Stimulated activated CD4-positive, alpha-beta T cell treated with anti-CD3 and anti-CD28 coated beads, Interleukin-15, amount 100 ng/mL, for 1 hour (primary cell): ENCODE data around the gene CCZ1.
"Not testable (repeated sequence)": the region's sequence is repeated elsewhere in the genome, so short reads cannot be mapped to it uniquely, and the experiment has no call there.

Experiments
- DNase-seq, 2 donors: peaks; one replicate each; pipeline ENCODE4 v3.0.0-alpha.2; 2020; ENCODE audit warnings: low read depth in 1 of 2, low spot score in 1 of 2

Gene CCZ1

DNA sequence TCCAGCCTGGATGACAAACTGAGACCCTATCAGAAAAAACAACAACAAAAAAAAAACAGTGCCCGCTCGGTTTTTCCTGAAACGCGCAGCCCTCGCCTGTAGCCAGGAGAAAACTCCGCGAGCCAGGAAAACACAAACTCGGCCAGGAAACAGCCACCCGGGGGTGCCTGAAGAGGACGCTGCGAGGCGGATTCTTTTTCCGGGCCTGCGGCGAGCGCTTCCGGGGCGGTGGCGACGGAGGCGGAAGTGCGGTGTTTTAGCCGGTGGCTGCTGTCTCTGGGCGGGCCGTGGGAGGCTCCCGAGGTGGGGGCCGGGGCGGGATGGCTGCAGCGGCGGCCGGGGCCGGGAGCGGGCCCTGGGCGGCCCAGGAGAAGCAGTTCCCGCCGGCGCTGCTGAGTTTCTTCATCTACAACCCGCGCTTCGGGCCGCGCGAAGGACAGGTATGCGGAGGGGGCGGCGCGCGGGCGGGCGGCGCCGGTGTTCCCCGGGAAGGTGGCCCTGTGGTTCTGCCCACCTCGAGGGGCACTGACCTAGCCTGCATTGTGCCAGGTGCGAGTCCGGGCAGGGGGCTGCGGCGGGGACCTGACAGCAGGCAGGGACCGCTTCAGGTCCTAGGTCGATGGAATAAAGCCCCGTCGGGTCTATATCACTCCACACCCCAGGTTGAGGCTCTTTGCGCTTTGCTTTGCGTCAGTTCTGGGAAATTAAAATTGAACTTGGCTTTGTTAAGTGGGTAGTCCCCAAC, at the start of gene CCZ1:
CCZ1 (plus strand) TSS at position 254 of the 745 bp plus-strand sequence; CDS start at position 321, 67 bp downstream.
- peak; percentile 20 to 69 for DNase-seq

DNA sequence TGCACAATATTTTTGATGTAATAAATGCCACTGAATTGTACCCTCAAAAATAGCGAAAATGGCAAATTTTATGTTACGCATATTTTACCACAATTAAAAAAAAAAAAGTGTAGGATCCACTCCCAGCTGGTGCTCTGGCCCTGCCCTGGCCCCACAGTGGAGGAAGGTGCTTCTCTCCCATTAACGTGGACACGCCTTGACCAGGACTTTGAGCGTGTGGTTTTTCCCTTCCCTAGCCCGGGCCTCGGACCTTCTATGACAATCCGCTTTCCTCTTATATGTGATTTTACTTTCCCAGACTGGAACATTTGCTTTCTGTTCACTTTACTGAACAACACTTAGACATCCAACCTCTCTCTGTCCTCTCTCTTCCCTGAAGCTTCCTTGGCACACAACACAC, 47.6 kb upstream of the CCZ1 start:
- no peak for DNase-seq

DNA sequence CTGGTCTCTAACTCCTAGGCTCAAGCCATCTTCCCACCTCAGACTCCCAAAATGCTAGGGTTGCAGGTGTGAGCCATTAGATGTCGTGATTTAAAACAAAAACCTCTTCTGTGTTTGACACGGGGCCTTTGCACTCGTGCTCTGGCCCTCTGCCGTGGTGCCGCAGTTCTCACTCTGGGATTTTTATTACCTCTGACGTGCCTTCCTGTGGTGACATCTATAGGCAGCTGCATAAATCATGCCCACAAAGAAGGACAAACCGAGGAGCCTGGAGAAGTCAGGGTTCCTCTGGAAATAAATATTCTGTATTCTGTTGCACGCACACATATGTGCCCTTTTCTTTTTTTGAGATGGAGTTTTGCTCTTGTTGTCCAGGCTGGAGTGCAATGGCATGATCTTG, 43.8 kb upstream of the CCZ1 start:
- no peak for DNase-seq

DNA sequence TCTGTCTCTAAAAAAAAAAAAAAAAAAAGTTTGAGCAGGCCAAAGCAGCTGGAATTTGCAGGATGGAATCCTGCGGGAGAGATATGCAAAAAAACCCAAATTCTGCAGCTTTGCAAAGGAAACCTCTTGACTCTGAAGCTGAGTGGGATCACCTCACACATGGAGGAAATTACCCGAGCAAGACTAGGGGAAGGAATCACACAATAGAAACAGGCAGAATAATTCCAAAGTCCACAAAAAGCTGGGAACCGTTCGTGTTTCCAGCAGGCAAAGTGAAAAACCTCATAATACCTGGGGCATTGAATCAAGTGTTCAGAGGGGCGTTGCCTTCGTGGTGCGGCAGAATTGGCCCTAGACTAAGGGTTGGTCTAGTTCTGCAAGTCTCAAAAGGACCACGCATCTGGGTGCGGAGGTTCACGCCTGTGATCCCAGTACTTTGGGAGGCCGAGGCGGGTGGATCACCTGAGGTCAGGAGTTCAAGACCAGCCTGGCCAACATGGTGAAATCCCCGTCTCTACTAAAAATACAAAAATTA, 41.4 kb upstream of the CCZ1 start:
- not testable (repeated sequence) for DNase-seq

DNA sequence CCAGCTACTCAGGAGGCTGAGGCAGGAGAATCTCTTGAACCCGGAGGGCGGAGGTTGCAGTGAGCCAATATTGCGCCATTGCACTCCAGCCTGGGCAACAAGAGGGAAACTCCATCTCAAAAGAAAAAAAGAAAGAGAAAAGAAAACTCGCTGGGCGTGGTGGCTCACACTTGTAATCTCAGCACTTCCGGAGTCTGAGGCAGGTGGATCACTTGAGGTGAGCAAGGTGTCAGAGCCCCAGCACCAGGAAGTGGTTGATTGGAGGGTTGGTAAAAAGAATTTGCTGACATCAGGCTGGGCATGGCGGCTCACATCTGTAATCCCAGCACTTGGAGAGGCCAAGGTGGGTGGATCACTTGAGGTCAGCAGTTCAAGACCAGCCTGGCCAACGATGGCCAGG, 40.0 kb upstream of the CCZ1 start:
- DNase-seq: not testable (repeated sequence)

DNA sequence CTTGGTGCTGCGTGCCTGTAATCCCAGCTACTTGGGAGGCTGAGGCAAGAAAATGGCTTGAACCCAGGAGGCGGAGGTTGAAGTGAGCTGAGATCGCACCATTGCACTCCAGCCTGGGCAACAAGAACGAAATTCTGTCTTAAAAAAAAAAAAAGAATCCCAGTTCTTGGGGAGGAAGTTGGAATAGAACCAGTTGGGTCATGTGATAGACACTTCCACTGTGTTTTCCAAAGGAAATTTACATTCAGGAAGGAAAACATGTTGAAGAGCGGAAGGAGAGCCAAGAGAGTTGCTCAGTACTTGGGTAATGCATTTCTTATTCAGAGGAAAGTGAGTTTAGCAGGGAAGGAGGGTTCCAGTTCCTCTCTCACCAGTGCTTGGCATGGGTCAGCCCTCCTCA, 37.3 kb upstream of the CCZ1 start:
- DNase-seq: not testable (repeated sequence)

DNA sequence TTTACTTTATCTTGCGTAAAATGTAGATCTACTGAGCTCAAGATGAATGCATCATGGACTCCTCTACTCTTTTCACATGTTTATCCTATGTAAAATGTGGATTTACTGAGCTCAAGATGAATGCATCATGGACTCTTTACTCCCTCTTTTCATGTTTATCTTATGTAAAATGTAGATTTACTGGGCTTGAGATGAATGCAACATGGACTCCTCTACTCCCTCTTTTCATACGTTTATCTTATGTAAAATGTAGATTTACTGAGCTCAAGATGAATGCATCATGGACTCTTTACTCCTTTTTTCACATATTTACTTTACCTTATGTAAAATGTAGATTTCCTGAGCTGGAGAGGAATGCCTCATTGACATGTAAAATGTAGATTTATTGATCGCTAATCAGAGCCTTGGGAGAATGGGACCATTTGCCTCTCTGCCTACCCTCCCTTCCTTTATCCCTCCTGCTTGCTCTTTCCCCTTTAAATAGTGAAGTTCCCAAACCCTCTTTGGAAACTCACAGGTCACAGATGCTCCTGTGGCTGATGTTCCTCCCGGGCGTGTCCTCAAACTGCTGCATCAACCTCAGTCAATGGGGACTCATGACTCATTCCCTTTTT, 35.7 kb upstream of the CCZ1 start:
- DNase-seq: not testable (repeated sequence)

DNA sequence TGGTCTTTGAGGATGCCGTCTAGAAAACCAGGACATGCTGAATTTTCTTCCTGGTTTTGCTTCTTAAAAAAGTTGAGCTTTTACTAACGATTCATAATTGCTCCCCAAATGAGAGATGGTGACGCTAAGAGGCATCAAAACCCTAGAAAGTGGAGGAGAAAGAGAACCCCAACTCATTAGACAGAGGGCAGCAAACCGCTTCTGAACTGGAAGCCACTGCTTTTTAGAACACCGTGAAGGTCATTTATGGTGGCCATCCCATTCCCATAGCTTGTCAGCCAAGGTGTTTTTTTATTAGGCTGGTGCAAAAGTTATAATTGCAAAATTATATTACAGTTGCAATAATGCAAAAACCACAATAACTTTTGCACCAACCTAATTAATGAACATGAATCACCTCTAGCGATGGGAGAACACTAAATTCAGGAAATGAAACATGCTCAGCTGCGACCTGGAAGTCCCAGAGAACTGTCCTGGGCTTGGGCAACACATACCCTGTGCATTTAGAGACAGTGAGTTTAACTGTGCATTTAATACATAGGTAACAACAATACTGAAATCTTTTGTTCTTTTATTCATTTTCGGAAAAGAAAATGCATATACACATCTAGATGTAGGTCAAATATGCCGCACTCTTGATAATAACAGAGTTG, 33.1 kb upstream of the CCZ1 start:
- not testable (repeated sequence) for DNase-seq

DNA sequence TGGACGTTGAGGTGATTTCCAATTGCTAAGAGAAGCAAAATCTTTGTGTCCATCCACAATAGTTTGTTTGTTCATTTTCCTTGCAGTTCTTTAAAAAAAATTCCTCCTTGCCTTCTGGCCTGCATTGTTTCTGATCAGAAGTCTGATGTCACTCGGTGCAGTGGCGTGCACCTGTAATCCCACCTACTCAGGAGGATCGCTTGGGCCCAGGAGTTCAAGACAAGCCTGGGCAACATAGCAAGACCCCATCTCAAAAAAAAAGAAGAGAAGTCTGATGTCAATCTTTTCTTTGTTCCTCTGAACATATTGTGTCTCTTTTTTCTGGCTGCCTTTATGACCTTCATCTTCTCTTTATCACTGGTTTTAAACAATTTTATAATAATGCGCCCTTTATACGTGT, 31.5 kb upstream of the CCZ1 start:
- no peak for DNase-seq

DNA sequence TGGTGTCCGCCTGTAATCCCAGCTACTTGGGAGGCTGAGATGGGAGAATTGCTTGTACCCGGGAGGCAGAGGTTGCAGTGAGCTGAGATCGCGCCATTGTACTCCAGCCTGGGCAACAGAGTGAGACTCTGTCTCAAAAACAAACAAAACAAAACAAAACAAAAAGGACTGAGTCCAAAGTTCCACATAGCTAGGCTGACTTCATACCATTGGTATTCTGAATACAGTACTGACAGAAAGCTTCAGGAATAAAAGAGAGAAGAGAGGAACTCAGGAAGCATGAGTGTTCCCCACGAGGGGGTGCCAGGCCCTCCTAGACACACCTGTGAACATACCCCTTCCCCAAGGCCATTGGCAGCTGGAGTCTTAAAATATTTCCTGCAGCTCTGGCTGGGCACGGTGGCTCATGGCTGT, 29.6 kb upstream of the CCZ1 start:
- not testable (repeated sequence) for DNase-seq

DNA sequence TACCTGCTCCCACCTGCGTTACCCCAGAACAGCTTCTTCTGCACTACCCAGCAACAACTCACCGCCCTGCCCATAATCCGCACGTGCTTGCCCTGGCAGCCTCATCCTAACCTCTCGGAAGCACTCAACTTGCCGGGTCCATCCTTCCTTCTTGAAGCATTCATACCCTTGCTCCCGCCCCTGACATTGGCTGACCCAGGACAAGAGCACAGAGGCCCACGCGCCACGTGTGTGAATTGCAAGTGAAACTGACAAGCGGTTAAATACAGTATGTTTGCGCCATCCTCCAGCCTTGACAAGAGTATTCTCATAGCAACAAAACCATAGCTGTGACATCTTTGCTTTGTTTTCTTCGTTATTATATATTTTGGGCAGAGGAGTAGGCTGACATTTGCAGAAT, 28.8 kb upstream of the CCZ1 start:
- DNase-seq: no peak

DNA sequence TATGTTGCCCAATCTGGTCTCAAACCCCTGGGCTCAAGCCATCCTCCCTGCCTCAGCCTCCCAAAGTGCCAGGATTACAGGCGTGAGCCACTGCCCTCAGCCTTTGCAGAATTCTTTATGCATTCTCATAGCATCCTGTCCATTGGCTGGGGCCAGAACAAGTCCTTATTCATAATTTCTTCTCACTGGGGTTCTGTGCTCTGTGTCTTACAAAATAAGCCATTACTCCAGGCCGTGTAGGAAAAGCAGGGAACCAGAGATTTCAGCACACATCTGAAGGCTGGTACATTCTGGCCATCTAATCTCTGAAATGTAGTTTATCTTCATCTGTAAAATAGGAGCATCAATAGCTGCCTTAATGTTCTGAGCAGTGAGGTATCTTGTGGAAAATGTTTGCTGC, 28.2 kb upstream of the CCZ1 start:
- DNase-seq: no peak

DNA sequence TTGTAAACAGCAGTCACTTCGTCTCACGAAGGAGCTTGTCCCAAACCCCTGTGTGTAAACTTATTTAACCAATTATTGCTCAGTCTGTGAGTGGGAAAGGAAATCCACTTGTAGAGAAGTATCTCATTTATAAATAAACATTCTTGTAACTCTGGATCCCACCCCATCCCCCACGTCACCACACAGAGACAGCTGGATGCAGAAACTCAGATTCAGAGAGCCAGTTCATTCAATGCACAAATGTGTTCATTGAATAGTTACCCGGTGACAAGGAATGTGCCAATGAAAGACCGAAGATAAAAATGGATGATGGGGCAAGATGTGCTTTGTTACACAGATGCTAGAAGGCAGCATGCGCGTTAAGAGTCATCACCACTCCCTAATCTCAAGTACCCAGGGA, 26.2 kb upstream of the CCZ1 start:
- DNase-seq: no peak

DNA sequence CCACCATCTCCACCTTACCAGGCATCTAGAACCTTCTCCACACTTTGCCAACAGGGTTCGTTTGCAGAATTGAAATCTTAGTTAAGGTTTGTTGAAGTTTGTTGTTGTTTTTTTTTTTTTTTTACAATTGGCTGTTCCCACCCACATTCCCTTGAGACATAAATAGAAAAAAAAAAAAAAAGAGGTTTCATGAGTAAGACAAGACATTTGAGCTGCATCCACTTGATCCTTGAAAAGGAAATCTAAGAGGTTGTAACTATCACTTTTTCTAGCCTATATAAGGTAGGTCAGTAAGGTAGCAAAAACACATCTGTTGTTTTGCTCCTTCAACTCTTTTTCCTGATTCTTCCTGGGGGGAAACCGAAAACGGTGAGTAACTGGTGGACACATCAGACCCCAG, 18.9 kb upstream of the CCZ1 start:
- DNase-seq: not testable (repeated sequence)

DNA sequence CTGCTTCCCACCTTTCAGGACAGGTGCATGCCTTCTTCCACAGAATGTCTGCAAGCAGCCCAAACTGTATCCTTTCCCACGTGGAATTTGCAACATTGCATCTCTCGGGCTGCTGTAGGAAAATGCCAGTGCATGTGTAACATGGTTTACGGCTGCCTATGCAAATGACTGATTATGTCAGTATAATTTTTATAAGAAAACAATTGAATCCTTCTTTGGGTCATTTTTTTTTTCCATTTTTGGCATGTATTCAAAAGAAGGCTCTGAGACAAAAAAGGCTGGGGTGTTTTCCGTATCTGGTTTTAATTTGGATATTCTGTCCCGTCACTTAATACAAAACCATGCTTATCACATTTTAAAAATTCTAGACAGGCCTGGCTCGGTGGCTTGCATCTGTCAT, 18.4 kb upstream of the CCZ1 start:
- DNase-seq: not testable (repeated sequence)

DNA sequence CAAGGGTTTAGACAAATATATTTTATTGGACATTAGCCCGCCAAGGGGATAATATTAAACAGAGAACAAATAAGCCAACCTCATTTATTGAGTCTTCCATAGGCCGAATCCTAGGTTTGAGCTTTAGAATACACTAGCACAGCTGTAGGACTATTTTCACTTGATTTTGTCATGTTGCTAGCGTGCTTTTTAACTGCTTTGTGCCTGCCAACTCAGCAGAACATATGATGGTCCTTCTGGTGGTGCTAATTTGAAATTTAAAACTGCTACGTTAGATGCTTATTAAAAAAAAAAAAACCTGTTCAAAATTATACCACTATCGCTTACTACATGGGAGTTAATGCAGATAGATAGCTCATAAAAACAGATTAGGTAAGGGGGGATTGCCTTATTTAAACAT, 14.1 kb upstream of the CCZ1 start:
- not testable (repeated sequence) for DNase-seq

DNA sequence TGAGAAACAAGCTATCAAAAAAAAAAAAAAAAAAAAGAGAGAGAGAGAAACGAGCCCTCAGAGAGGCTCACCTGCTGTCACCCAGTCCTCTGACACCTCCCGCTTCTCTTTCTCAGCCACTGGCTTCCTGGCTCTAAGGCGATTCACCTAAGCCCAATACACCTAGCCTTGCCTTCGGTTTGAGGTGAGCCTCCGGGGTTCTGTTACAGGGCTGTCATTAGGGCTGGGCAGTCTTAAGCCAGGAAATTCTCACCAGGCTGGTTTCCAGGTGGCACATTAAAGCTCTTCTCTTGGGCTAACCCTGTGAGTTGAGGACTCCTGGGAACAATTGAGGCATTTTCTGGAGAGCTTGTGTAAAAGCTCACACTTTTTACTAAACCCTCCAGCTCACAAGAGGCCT, 10.5 kb upstream of the CCZ1 start:
- not testable (repeated sequence) for DNase-seq

DNA sequence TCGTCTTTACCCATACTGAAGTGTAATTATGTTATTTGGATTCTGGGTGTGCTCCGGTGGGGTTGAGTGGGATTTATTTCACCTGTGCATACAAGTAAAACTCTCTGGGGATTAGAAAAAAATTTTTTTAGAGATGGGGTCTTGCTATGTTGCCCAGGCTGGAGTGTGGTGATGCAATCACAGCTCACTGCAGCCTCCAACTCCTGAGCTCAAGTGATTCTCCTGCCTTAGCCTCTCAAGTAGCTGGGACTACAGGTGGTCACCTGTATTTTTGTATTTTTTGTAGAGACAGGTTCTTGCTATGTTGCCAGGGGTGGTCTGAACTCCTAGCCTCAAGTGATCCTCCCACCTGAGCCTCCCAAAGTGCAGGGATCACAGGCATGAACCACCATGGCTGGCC, 8.3 kb upstream of the CCZ1 start:
- DNase-seq: not testable (repeated sequence)

DNA sequence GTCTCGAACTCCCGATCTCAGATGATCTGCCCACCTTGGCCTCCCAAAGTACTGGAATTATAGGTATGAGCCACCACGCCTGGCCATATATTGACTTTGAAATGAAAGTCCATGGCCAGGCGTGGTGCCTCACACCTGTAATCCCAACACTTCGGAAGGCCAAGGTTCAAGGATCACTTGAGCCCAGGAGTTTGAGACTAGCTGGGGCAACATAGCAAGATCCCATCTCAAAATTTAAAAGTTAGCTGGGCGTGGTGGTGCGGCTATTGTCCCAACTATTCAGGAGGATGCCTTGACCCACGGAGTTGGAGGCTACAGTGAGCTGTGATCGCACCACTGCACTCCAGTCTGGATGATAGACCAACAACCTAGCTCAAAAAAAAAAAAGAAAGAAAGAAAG, 6.0 kb upstream of the CCZ1 start:
- DNase-seq: no peak

DNA sequence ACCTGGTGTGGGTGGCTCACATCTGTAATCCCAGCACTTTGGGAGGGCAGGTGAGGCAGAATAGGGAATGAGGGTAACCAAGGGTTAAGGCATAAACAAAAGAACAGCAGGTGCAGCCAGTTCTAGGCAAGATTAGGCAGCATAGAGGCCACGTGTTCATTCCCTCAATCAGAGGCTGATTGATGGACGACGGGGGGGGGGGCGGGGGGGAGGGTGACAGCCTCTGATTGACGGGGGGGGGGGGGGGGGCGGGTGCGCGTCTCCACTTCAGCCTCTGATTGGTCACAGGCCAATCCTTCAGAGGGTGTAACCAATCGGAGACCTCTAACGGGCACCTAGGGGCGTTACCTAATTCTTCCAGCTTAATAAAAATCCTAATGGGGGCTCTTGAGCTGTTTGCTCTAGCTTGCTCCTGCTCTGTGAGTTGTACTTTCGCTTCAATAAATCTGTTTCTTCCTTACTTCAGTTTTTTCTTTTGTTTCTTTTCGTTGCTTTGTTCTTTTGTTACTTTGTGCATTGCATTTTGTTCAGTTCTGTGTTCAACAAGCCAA, 1.1 kb upstream of the CCZ1 start:
- not testable (repeated sequence) for DNase-seq

DNA sequence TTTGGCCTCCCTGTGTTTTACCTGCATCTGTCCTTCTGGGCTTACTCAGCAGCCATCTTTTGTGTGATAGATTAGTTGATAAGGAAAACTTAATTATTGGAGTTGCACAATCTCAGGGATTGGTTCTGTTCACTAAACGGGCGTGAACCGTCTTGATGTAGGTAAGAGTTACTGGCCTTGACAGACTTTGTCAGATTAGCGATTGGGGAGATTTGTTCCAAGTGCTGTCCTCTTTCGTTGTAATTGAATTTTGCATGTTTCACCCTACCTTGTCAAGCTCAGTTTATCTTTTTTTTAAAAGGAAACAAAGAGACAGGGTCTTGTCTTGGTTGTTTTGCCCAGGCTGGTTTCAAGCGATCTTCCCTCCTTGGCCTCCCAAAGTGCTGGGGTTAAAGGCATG, 4.5 kb downstream of the CCZ1 start:
- not testable (repeated sequence) for DNase-seq

DNA sequence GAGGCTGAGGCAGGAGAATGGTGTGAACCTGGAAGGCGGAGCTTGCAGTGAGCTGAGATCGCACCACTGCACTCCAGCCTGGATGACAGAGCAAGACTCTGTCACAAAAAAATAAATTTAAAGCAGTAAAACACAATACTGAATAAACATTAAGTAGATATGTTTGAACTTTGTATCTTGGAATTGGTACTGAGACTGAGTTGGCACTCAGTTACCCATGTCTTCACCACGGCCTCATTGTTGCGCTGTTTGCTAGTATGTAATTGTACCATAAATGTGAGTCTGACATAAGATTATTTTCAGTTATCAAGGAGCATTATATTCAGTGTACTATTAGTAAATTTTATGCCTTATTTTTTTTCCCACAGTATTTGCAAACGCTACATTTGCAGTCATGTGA, 6.2 kb downstream of the CCZ1 start:
- DNase-seq: not testable (repeated sequence)
